Neural cell (in vitro differentiated cells): ENCODE results near the gene NAAA. TPM values are rescaled to one million over a fixed set of nuclear protein-coding genes. Genes with fewer than 3 reads are reported as not detected.

Source experiments
- H2AFZ ChIP-seq: fragments of 200-600, 300-800 bp; sonication (generic), shearing (Covaris generic); 2 replicates; pipeline ENCODE4 v1.6.0; 2014; ENCODE audit warnings: low read depth, mild to moderate bottlenecking, antibody characterized with exemption, low read length, moderate library complexity
- H3F3A ChIP-seq: fragments of 200-600 bp; shearing (Covaris generic); 2 replicates; pipeline ENCODE4 v1.6.1; 2016; ENCODE audit warnings: mild to moderate bottlenecking, moderate library complexity, mixed read lengths, antibody characterized with exemption, low read length; ENCODE audit not compliant: insufficient read depth, poor library complexity, severe bottlenecking
- H3K27ac ChIP-seq: fragments of 200-600, 300-800 bp; sonication (generic), shearing (Covaris generic); 2 replicates; pipeline ENCODE4 v1.5.1; 2014; ENCODE audit warnings: mild to moderate bottlenecking, low read length, moderate library complexity
- H3K27me3 ChIP-seq: fragments of 300-800, 200-600 bp; sonication (generic), shearing (Covaris generic); 2 replicates; pipeline ENCODE4 v1.6.0; 2014; ENCODE audit warnings: mild to moderate bottlenecking, low read depth, low read length, moderate library complexity; ENCODE audit not compliant: insufficient read depth
- H3K36me3 ChIP-seq: fragments of 300-800, 200-600 bp; sonication (generic), shearing (Covaris generic); 2 replicates; pipeline ENCODE4 v1.5.1; 2014; ENCODE audit warnings: mild to moderate bottlenecking, antibody characterized with exemption, low read length, moderate library complexity; ENCODE audit not compliant: insufficient read depth
- H3K4me2 ChIP-seq: fragments of 300-800, 200-600 bp; sonication (generic), shearing (Covaris generic); 2 replicates; pipeline ENCODE4 v1.6.0; 2014; ENCODE audit warnings: mild to moderate bottlenecking, low read length
- H3K4me3 ChIP-seq: fragments of 300-800, 200-600 bp; sonication (generic), shearing (Covaris generic); 2 replicates; pipeline ENCODE4 v1.5.1; 2014; ENCODE audit warnings: mild to moderate bottlenecking, low read length, moderate library complexity
- H3K79me2 ChIP-seq: fragments of 200-600 bp; shearing (Covaris generic); replicated peaks from 2 replicates; pipeline ENCODE4 v1.6.0; 2014; ENCODE audit warnings: mild to moderate bottlenecking, low read length, moderate library complexity; ENCODE audit not compliant: insufficient read depth
- H3K9ac ChIP-seq: fragments of 300-800, 200-600 bp; sonication (generic), shearing (Covaris generic); 2 replicates; pipeline ENCODE4 v1.6.1; 2016; ENCODE audit warnings: mild to moderate bottlenecking, low read length, mixed read lengths
- H3K9me2 ChIP-seq: fragments of 200-600 bp; shearing (Covaris generic); 2 replicates; pipeline ENCODE4 v1.6.1; 2016; ENCODE audit warnings: mild to moderate bottlenecking, low read length, mixed read lengths; ENCODE audit not compliant: insufficient read depth
- H3K9me3 ChIP-seq: fragments of 200-600, 300-800 bp; sonication (generic), shearing (Covaris generic); 2 replicates; pipeline ENCODE4 v1.6.1; 2016; ENCODE audit warnings: mild to moderate bottlenecking, mixed run types, low read length, moderate library complexity, mixed read lengths
- H4K20me1 ChIP-seq: fragments of 200-600 bp; shearing (Covaris generic); 2 replicates; pipeline ENCODE4 v1.6.1; 2016; ENCODE audit warnings: mild to moderate bottlenecking, mixed run types; ENCODE audit not compliant: insufficient read depth
- CTCF ChIP-seq: fragments of 450-650 bp; IDR thresholded peaks from 2 replicates; pipeline ENCODE4 v1.5.1; 2014; ENCODE audit warnings: antibody characterized with exemption, mild to moderate bottlenecking, moderate library complexity; ENCODE audit not compliant: poor library complexity, severe bottlenecking
- EP300 ChIP-seq: fragments of 450-650 bp; conservative IDR thresholded peaks from 2 replicates; pipeline ENCODE4 v1.6.1; 2014; ENCODE audit warnings: antibody characterized with exemption, mild to moderate bottlenecking, moderate library complexity; ENCODE audit not compliant: poor library complexity, severe bottlenecking
- EZH2 ChIP-seq: fragments of 200-600, 300-800 bp; shearing (Covaris generic), sonication (generic); IDR thresholded peaks from 2 replicates; pipeline ENCODE4 v1.6.1; 2014; ENCODE audit warnings: antibody characterized with exemption, low read length, borderline replicate concordance, mild to moderate bottlenecking; ENCODE audit not compliant: insufficient read depth, poor library complexity, severe bottlenecking
- MXI1 ChIP-seq: fragments of 450-650 bp; conservative IDR thresholded peaks from 2 replicates; pipeline ENCODE4 v1.6.1; 2014; ENCODE audit warnings: antibody characterized with exemption, mild to moderate bottlenecking; ENCODE audit not compliant: poor library complexity, severe bottlenecking
- POLR2AphosphoS5 ChIP-seq: IDR thresholded peaks from 2 replicates; pipeline ENCODE4 v1.6.1; 2012
- RAD21 ChIP-seq: fragments of 450-650 bp; conservative IDR thresholded peaks from 2 replicates; pipeline ENCODE4 v1.6.1; 2014; ENCODE audit warnings: antibody characterized with exemption, mild to moderate bottlenecking, moderate library complexity
- REST ChIP-seq: IDR thresholded peaks from 2 replicates; pipeline ENCODE4 v1.6.1; 2012; ENCODE audit warnings: borderline replicate concordance
- SMC3 ChIP-seq: fragments of 450-650 bp; conservative IDR thresholded peaks from 2 replicates; pipeline ENCODE4 v1.6.1; 2014; ENCODE audit warnings: antibody characterized with exemption, mild to moderate bottlenecking, moderate library complexity; ENCODE audit not compliant: poor library complexity
- TAF1 ChIP-seq: IDR thresholded peaks from 2 replicates; pipeline ENCODE4 v1.6.1; 2012; ENCODE audit warnings: low read depth
- polyA plus RNA-seq: library from polyadenylated mRNA; depleted of rRNA; stranded (reverse); fragments of >200 nt; gene quantifications from 2 replicates; pipeline ENCODE4 v1.2.3, GENCODE V29; 2014

The NAAA gene
- polyA plus RNA-seq, 1 donor from 2014 or later = 11.9 TPM

- Histone ChIP-seq H3K27ac (no peak overlapping the region), H3K79me2 (no peaks in the 10 kb centered on the region), H3K9ac (no peak overlapping the region), H2AFZ (no peak overlapping the region), H3K36me3 (no peaks in the 10 kb centered on the region), H3F3A (no peaks in the 10 kb centered on the region), H4K20me1 (no peaks in the 10 kb centered on the region), H3K4me2 (no peak overlapping the region), H3K4me3 (no peak overlapping the region), H3K9me2 (no peaks in the 10 kb centered on the region), H3K9me3 (no peaks in the 10 kb centered on the region), H3K27me3 (no peaks in the 10 kb centered on the region)
- no peak for TF ChIP-seq EZH2
- no peak for TF ChIP-seq TAF1
- TF ChIP-seq SMC3 = no peak
- TF ChIP-seq RAD21 = no peak
- TF ChIP-seq POLR2AphosphoS5 = no peak
- TF ChIP-seq REST = no peak
- TF ChIP-seq CTCF = no peak
- TF ChIP-seq MXI1 = no peak
- no peak for TF ChIP-seq EP300
Measured at GRCh38 chr4:75908555-75908954, 32.3 kb downstream of the NAAA start.

GRCh38 chr4:75907966-75908365 is 32.8 kb downstream of the NAAA start:
- Histone ChIP-seq H2AFZ (no peak overlapping the region), H3K9me2 (no peaks in the 10 kb centered on the region), H4K20me1 (no peaks in the 10 kb centered on the region), H3F3A (no peaks in the 10 kb centered on the region), H3K27ac (no peak overlapping the region), H3K27me3 (no peaks in the 10 kb centered on the region), H3K79me2 (no peaks in the 10 kb centered on the region), H3K4me2 (no peak overlapping the region), H3K9ac (no peak overlapping the region), H3K36me3 (no peaks in the 10 kb centered on the region), H3K4me3 (no peak overlapping the region), H3K9me3 (no peaks in the 10 kb centered on the region)
- TF ChIP-seq RAD21 (no peak), POLR2AphosphoS5 (no peak), EZH2 (no peak), MXI1 (no peak), CTCF (no peak), REST (no peak), EP300 (no peak), SMC3 (no peak), TAF1 (no peak)
